Osteocyte (in vitro differentiated cells): Measurements from ENCODE around the gene CRYGN. TPM values are rescaled to one million over a fixed set of nuclear protein-coding genes. Genes with fewer than 3 reads are reported as not detected.

Experiments
- DNase-seq: peaks from one replicate; pipeline ENCODE4 v3.0.0; 2021; ENCODE audit warnings: mixed read lengths; ENCODE audit not compliant: unreplicated experiment; ENCODE audit errors: extremely low spot score
- H3K27ac Mint-ChIP-seq: one replicate; pipeline ENCODE4 v1.8.0; 2021; ENCODE audit warnings: mild to moderate bottlenecking, mixed read lengths; ENCODE audit not compliant: unreplicated experiment
- H3K27me3 Mint-ChIP-seq: one replicate; pipeline ENCODE4 v1.8.0; 2021; ENCODE audit warnings: mixed read lengths; ENCODE audit not compliant: unreplicated experiment
- H3K36me3 Mint-ChIP-seq: one replicate; pipeline ENCODE4 v1.8.0; 2021; ENCODE audit warnings: mixed read lengths; ENCODE audit not compliant: unreplicated experiment
- H3K4me1 Mint-ChIP-seq: one replicate; pipeline ENCODE4 v1.8.0; 2021; ENCODE audit warnings: mixed read lengths; ENCODE audit not compliant: unreplicated experiment
- H3K4me3 Mint-ChIP-seq: one replicate; pipeline ENCODE4 v1.8.0; 2021; ENCODE audit warnings: mild to moderate bottlenecking, moderate library complexity, mixed read lengths; ENCODE audit not compliant: unreplicated experiment
- H3K9me3 Mint-ChIP-seq: one replicate; pipeline ENCODE4 v1.8.0; 2021; ENCODE audit warnings: mixed read lengths; ENCODE audit not compliant: unreplicated experiment
- total RNA-seq: library from RNA; stranded (reverse); gene quantifications from 2 replicates; pipeline ENCODE4 v1.2.1, GENCODE V29; 2021
- TF ChIP-seq, protein P1 (sequence below): fragments of 200-600 bp; sonication (generic); IDR thresholded peaks from 2 replicates; pipeline ENCODE4 v1.5.0; 2021; ENCODE audit warnings: antibody characterized with exemption, mild to moderate bottlenecking, moderate library complexity

The CRYGN gene
- total RNA-seq, 1 donor from 2014 or later: not detected

DNA sequence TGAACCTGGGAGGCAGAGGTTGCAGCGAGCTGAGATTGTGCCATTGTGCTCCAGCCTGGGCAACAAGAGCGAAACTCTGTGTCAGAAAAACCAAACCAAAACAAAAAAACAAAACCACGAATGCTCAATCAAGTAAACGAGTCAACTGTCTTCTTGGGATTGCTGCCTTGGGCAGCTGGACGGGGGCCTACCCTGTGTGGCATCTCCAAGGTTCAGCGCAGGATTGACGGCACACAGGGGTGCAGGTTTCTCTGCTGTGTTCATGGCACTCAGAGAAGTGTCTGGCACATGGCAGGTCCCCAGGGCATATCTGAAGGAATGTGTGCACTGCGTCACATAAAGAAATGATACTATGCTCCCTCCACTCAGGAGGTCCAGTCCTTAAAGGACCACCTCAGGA, 25.2 kb upstream of the CRYGN start:
- DNase-seq: no peak
- Mint-ChIP-seq H3K36me3 (peaks cover 66% of the 10 kb centered on the region), H3K4me1 (peaks cover 11% of the 10 kb centered on the region), H3K27ac (no peak overlapping the region), H3K4me3 (no peak overlapping the region), H3K9me3 (peaks cover 15% of the 10 kb centered on the region), H3K27me3 (no peaks in the 10 kb centered on the region)
- TF ChIP-seq, protein P1, sequence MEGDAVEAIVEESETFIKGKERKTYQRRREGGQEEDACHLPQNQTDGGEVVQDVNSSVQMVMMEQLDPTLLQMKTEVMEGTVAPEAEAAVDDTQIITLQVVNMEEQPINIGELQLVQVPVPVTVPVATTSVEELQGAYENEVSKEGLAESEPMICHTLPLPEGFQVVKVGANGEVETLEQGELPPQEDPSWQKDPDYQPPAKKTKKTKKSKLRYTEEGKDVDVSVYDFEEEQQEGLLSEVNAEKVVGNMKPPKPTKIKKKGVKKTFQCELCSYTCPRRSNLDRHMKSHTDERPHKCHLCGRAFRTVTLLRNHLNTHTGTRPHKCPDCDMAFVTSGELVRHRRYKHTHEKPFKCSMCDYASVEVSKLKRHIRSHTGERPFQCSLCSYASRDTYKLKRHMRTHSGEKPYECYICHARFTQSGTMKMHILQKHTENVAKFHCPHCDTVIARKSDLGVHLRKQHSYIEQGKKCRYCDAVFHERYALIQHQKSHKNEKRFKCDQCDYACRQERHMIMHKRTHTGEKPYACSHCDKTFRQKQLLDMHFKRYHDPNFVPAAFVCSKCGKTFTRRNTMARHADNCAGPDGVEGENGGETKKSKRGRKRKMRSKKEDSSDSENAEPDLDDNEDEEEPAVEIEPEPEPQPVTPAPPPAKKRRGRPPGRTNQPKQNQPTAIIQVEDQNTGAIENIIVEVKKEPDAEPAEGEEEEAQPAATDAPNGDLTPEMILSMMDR: no peak

DNA sequence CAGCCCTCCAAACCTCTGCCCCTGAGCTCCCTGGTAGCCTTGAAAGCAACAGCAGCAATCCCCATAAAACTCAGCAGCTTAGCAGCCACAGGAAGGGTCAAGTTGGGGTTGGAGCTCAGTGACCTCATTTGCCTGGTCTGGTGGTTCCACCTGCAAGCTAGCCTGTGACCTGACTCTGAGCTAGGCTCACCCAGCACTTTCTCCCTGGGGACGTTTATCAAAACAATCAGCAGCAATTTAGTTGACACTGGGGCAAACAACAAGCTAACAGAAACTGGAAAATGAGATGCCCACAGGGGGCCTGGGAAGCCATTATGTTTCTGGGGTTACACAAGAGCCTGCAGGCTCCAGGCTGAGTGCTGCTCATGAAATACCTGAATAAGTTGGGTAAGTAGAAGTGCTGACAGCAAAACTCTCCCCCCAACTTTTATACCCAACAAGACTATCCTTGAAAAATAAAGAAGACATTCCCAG, 22.4 kb upstream of the CRYGN start:
- no peak overlapping the region for H3K27ac Mint-ChIP-seq
- H3K9me3 Mint-ChIP-seq: peaks cover 15% of the 10 kb centered on the region
- DNase-seq: no peak
- H3K36me3 Mint-ChIP-seq: peaks cover 38% of the 10 kb centered on the region
- H3K27me3 Mint-ChIP-seq: no peaks in the 10 kb centered on the region
- H3K4me3 Mint-ChIP-seq: no peak overlapping the region
- peaks cover 20% of the 10 kb centered on the region for H3K4me1 Mint-ChIP-seq
- TF ChIP-seq, protein P1: no peak

DNA sequence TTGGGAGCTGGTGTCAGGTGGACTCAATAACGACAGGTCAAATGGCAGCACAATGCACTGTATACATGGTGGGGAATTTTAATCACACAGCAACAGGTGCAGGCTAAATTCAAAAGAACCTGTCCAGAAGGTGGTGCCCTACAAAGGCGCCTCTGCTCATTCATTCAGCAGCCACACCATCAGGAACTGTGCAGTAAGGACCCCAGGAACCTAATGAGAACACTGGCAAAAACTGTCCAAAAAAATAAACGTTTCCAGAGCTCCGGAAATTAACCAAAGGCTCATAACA, 21.9 kb upstream of the CRYGN start:
- Mint-ChIP-seq H3K4me3 (no peak overlapping the region), H3K27ac (no peak overlapping the region), H3K36me3 (peaks cover 33% of the 10 kb centered on the region), H3K9me3 (peaks cover 15% of the 10 kb centered on the region), H3K4me1 (peaks cover 20% of the 10 kb centered on the region), H3K27me3 (no peaks in the 10 kb centered on the region)
- TF ChIP-seq, protein P1: no peak
- no peak for DNase-seq

DNA sequence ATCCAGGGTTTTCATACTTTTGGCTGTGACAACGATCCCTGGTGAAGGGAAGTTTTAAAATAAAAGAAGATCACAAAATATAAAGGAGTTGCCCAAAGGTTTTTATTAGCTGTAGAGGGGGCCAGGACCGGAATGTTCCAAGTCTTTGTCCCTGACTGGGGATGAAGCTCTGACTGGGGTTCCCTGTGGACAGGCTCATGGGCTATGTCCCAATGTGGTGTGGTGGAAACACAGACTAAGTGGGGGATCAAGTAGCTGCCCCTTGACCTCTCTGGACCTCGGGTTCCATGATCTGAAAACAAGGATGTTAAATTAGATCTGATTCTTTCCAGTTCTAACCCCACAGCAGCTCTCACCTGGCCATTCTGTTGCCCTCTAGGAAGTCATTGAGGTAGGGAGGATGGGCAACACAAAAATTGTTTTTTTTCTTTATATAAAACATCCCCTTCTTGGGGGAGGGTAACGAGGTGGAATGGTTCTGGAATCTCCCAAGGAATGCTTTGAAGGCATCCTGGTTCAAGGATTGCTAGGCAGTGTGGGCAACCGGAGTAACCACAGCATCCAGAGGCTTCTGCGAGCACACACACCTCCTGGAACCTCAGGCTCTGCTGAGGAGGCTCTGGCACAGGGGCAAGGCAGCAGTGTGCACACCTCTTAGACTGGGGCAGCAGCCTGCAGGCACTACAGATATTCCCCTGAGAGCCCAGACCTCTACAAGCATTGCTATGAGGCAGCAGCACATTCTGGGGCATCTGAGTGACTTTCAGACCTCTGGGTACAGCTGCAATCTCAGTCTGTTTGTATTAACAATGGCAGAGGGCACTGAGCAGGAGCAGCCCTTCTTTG, 21.4 kb upstream of the CRYGN start:
- Mint-ChIP-seq H3K4me1 (peaks cover 20% of the 10 kb centered on the region), H3K27me3 (no peaks in the 10 kb centered on the region), H3K9me3 (peaks cover 15% of the 10 kb centered on the region), H3K4me3 (no peak overlapping the region), H3K36me3 (peaks cover 33% of the 10 kb centered on the region), H3K27ac (no peak overlapping the region)
- no peak for DNase-seq
- TF ChIP-seq, protein P1: no peak

DNA sequence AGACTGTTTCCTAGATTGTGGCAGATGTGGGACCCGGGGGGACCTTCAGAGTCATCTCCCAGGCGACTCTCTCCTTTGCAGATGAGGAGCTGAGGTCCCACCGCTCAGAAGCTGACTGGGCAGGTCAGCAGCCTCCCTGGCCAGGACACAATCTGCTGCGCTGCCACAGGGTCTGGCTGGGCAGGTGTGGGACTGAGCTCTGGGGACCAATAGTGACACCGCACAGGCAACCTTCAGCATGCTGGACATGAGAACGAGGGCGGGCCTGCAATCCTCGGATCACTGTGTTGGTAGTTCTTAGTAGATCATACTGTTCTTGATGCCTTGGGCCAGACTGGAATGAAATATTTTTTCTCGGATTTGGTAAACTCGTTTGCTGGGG, 20.5 kb upstream of the CRYGN start:
- Mint-ChIP-seq H3K9me3 (peaks cover 15% of the 10 kb centered on the region), H3K4me3 (peak overlapping the region; percentile 57)

More for the DNA sequence above, 20.5 kb upstream of the CRYGN start:
- Mint-ChIP-seq H3K36me3 (peaks cover 26% of the 10 kb centered on the region), H3K27me3 (no peaks in the 10 kb centered on the region), H3K4me1 (peaks cover 20% of the 10 kb centered on the region), H3K27ac (peak overlapping the region; percentile 86)
- DNase-seq: no peak
- TF ChIP-seq, protein P1: no peak
